Kidney tubule cell (primary cell): ENCODE measurements around the gene IQSEC1.

Experiments
- DNase-seq: peaks from one replicate; pipeline ENCODE4 v3.0.0-alpha.2; 2018; ENCODE audit warnings: low spot score

The IQSEC1 gene

DNA sequence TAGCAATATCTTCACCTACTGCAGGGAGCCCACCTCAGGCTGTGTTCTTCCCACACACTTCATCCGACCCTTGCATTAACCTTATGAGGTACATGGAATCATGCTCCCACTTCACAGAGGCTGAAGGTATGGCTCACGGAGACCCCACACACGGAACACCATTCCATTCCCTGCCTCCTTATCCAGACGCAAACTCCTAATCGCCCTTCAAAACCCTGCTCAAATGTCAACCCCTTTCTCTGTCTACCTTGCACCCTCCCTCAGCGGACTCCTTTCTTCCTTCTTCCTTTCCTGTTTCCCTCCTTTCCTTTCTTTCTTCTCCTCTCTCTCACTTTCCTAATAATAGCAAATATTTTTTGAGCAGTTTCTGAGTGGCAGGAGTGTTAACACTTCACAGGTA is 23.8 kb downstream of the IQSEC1 start:
- no peak for DNase-seq

DNA sequence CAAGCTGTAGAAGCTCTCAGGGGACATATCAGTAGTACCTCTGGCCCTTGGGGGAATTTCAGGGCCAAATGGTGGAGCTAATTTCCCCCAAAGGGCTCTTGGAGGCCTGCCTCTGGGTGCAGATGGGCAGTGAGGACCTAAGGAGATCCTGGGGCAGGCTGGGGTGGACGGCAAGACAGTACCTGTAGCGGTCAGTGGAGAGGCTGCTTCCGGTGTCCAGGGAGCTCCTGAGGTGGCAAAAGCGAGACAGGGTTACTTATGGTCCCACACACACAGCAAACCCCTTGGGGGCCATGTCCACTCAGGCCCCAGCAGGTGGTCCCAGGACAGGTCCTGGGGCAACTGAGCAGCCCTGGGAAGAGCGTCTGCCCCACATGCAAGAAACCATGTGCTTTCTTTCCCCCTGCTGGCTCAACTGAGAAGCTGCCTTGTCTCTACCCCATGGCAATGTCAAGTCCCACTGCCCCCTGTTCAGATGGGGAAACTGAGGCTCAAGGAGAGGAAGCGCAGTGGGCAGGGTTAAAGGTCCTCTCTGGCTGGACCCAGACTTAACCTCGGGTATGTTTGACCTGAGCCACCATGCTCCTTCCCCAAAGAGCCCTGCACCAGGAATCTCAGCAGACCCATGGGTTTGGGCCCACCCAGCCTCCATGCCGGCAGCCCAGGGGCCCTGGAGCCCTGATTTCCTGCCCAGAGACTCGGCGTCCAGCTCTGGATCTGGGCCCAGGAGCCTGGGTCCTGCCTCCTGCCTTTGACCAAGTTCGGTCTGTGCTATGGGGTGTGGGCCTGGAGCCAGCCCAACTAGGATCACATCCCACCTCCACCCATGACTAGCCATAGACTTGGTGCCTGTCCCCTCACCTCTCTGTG is 25.7 kb downstream of the IQSEC1 start:
- DNase-seq: no peak

DNA sequence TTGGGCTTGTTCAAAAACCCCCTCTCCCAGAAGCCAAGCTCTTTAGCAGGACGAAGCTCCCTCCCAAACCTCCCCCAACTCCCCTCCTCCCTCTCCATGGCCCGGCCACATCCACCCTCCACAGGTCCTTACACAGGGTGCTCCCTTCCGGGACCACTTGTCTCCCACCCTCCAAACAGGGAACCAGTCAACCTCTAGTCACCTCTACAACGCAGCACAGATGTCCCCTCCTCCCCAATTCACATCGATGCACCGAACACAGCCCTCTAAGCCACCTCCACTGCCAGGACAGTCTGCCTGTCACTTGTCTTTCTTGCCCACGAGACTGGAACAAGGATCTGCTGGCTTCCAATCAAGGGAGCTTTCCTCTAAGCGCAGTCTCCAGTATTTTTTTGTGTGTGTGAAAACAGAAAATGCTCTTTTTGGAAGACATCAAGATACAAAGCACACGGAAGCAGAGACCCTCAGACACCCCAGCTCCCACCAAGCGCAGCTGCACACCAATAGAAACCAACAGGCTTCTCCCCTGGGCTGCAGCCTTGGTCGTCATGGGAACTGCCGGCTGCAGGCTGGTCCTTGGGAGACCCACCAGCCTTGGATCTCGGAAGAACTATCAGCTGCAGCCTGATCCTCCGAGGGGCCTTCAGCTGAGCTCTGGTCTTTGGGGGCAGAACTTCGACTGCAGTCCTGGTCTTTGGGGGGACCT is 26.5 kb downstream of the IQSEC1 start:
- no peak for DNase-seq

DNA sequence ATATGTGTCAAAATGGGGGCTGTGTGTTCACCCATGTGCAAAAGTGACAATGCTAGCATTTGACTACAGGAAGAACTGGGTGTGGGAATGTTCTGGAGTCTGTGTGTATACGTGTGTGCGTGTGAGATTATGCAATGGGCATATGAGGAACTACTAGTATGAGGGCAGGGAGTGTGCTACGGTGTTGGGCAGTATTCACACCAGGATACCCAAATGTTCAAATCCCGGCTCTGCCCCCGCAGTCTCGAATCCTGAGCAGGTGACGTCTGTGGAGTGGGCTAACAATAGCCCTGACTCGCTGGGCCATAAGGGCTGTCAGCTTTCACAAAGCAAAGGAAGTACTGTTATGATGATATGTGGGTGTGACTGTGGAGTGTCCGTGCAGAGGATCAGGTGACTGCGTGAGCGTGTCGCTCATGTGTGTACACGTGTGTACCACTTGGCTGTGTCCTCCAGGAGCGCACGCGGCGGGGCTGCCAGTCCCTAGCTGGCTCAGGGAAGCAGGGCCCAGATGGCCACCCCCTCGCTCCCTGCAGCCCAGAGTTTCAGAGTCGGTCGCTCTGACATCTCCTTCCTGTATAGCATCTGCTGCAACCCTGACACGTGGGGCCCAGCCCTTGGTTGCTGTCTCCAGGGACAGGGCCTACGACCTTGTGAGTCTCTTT is 27.2 kb downstream of the IQSEC1 start:
- no peak for DNase-seq

DNA sequence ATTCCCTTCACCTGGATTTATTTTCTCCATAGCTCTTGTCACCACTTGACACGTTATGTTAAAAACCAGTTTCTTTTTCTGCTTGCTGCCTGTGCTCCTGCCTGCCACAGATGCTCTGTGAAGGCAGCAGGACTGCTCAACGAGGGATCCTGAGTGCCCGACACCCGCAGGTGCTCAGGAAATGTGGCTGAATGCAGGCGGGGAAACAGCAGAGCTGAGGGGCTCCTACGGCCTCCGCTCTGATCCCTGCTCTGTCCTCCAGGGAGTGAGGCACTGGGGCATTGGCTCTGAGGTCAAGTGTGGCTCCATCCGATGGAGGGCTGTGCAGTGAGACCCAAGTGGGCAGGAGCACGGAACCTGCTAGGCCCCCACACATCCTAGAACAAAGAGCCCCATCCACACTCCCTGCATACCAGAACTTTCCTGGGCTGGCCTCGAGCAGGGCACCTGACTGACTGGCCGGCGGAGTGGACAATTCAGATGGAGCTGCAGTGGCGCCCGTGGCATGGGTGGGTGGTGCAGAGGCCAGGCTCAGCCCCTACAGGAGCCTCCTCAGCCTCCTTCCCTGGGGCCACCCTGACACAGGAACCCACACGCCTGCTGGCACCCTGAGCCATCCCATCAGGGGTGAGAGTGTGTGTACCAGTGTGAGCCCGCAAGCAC is 27.9 kb downstream of the IQSEC1 start:
- no peak for DNase-seq

DNA sequence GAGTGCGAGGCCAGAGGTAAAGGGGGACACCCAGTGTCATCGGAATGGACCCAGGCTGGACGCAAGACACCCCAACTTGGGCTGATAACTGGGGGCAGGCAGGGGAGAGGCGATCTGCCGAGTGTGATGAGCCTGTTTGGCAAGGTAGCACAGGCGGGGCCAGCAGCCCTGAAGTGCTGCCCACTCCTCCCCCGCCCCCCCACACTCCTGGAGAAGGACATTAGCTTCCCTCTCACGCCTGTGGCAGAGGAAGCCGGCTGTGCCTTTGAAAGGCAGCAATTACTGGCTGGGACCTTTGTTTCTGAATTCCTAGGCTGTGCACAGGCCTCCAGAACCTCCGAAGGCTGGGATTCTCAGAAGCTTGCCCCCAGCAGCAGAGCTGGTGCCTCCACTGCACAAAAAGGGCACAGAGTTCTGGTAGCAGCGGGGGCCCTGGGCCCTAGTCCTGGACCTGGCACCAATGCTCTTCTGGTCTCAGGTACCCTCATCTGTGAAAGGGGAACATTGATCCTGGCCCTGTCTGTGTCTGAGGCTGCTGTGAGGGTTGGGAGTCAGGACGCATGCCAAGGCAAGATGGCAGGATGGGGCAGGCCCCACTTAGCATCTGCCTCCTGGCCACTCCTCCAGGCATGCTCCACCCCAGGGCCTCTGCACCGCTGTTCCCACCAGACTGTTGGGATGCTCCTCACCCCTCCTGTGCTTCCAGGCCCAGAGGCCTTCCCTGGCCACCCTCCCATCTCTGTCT is 28.6 kb downstream of the IQSEC1 start:
- no peak for DNase-seq

DNA sequence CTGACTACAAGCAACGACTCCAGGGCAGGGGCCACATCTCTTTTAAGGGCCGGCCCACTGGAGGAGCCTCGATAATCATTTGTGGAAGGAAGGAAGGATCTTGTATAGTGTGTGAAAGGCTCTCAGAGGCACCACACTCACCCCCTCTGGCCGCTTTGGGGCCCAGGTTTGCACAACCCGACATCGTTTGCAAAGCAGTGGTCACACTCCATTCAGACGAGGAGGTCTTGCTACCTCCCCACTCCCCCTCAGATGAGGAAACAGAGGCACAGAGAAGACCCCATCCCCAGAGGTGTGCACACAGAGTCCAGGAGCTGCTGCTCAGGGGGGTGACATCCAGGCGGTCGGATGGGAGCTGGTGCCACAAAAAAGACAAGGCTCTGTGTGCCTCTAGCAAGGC is 29.6 kb downstream of the IQSEC1 start:
- no peak for DNase-seq

DNA sequence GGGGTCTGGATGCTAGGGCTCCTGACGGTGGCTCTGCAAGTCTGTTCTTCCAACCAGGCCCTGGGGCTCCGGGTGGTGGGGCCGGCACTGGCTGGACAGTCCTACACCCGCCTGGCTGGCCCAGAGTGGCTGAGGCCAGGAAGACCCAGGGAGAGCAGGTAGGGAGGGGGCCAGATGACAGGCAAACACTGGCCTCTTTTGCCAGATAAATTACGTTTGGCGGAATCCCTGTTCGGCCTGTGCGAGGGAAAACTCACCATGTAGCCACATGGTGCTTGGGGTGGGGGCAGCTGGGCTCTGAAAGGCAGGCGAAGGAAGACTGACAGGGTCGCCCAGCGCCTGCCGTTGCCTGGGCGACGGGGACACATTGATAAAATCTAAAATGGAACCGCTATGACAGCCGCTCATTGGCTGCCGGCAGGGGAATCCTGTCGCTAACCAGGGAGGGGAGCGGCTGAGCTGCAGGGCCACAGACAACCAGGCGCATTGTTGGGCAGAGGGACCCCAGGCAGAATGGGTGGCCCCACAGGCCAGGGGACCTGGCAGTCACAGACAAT is 30.4 kb downstream of the IQSEC1 start:
- no peak for DNase-seq

DNA sequence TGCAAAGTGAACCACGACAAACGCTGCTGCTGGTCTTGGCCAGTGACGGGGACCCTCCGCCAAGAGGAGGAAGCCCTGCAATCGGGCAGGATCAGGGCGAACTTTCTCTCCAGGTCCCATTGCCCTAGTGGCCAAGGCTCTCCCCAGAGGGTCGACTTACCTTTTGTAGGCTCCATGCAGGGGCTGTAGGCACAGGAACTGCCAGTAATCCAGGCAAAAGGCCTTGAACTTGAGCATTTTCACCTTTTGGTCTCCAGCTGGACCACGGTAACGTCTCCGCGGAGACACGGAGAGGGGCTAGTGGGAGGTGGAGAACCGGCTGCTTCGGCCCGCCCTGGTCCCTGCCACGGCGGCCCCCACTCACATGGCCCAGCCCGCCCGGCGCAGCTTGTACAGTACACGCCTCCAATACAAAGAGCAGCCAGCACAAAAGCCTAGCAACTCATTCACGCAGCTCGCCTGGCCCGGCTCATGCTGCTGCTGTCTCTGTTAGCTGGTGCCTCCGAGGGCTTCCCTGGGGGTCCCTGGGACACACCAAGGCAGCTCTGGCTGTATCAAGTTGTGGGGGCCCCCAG is 31.0 kb downstream of the IQSEC1 start:
- DNase-seq: no peak

DNA sequence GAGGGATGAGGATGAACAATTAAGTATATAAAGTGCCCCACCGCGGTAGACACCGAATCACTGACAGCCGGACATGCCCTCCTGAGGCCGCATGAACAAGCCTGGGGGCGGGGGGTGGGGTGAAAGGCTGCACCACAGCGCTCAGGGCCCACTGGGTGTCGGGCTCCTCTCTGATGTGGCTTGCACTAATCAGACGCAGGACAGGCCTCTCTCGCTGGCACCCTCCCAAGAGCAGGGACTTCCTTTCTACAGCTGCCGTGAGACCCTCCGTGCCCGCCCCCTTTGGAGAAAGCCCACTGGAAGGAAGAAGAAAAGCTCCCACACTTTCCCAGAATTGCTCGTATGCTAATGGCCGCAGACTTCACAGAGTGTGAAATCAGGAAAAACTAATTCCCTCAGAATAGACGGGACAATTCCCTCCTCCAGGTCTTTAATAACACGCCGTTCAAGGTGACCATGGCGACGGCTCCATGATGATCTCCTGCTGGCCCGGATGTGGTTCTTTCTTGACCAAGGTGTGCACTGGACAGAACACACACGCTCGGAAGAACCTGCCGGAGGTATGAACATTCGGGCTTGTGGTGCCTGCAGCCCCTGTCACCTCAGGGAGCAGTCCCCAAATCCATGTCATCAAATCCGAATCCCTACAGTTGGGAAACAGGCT is 32.0 kb downstream of the IQSEC1 start:
- DNase-seq: no peak

DNA sequence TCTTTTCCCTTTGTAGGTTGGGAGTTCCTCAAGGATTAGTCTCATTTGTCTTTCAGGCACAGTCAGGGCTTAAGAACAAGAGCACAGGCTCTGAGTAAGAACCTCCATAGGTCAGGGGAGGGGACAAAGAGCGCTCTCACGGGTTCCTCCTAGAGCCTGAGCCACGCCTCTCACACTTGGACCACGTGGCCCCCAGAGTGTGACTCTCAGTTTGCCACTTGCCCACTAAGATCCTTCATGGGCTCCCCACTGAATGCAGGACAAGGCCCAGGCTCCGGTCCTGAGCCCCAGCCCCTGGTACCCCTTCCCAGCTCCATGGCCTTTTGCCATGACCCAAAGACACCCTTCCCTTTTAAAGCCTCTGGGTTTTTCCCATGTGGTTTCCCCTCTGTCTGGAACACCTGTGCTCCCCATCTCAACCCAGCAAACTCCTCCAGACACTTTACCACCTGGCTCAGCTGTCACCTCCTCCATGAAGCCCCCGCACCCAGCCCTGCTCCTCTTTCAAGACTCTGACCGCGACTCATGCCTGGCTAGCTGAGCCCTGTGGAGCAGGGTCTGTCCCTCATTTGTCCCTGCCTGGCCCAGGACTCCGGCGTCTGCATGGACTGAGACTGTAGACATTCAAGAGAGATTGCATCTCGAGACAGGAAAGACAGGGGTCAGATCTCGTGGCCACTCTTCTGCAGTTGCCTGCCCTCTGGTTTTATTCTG is 32.7 kb downstream of the IQSEC1 start:
- no peak for DNase-seq

DNA sequence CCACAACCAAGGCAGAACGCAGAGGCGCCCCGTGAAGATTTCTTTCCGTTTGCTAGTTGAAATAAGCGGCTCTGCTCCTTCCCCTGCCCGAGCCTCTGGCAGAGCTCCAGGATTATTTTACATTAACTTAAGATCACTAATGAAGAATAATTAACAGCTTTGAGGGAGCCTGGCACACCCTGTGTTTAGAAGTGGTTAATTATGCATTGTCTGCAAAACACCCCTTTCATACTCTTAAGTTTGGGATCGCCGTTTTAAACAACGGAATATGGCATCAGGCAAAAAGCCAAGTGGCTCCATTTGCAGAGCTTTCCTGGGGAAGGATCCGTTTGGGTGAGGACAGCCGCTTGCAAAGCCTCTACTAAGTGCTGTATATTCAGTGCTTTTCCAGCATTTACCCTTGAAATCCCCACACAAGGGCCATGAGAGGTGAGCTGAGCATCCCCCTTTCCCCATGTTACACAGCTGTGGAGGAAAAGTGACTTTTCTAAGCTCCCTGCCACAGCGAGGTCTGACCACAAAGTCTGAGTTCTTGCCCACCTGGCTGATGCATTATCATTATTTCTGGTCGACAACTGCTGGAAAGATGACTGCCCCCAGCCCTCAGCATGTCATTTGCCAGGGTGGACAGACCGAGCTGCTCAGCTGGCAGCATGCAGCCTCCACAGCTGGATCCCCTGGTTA is 33.9 kb downstream of the IQSEC1 start:
- no peak for DNase-seq

DNA sequence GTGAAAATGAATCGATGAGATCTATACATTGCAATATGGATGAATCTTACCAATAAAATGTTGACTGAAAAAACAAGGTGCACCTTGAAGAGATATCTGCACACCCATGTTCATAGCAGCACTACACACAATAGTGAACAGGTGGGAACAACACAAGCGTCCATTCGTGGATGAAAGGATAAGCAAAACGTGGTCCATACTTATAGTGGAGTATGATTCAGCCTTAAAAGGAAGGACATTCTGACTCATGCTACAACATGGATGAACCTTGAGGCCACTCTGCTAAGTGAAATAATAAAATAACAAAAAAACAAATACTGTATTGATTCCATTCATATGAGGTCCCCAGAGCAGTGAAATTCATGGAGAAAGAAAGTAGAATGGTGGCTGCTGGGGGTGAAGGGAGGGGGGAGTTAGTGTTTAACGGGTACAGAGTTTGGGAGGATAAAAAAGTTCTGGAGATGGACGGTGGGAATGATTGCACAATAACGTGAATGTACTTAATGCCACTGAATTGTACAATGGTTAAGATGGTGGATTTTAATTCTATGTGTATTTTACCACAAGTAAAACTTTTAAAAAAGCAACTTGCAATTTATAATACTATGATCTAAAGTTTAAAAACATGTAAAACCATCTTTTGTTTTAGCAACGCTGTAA is 35.6 kb downstream of the IQSEC1 start:
- DNase-seq: no peak

DNA sequence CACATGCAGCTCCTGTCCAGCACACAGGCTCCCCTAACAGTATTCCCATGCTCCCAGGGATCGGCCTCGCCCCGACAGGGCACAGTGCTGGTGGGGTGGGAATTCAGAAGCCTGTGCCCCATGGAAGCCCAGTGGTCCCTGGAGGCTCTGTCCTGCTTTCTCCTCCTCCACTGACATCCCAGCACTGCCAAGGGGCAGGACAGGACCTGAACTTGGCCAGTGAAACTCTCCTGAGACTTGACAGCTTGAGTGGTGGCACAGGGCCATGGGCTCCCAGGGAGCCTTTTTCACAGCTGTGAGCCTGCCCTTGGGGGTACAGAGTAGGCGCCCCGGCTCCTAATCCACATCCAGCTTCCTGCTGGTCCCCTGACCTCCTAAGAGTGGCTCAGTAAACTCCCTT is 38.4 kb downstream of the IQSEC1 start:
- no peak for DNase-seq

DNA sequence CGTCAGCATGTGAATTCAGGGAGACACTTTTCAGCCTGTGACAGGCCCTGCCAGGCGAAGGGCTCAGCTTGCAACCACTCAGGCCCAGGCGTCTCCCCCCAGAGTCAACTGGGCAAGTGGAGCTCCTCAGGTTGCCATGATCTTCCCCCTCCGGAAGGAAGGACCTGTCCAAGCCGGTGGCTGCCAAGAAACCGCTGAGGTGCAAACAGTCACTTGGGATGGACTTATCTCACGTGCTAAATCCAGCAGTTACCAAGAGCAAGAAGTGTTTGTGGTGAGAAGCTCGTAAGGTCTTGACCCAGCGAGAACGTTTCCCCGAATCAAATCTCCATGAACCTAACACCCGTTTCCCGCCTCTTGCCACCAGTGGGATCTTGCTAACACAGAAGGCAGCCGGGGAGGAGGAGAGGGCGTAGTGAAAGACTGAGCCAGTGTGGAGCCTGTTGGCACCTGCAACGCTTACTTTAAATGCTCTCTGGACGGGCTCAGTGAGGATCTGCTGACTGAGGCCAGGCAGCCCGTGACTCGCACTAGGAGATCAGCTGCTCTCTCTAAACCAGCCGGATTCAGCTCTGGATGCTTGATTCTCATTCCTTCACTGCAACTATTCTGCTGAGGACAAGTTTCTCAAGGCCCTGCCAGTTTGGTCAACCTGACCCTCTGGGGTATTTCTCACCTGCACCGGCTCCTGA is 39.0 kb downstream of the IQSEC1 start:
- DNase-seq: no peak

DNA sequence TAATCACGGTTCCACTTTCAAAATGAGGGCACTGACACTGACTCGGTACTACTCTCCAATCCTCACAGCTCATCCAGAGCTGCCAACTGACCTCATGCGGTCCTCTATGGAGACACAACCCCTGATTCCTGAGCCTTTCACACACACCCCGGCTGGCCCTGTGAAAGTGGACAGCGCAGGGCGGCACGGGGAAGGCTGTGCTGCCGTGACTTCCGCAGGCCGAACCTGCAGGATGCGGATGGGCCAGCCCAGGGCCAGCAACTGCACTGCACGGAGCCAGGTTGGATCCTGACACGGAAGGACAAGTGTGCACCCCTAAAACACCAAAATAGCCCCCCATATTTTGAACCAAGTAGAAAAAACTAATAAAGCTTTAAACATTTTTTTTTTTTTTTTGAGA is 41.0 kb downstream of the IQSEC1 start:
- DNase-seq: no peak

DNA sequence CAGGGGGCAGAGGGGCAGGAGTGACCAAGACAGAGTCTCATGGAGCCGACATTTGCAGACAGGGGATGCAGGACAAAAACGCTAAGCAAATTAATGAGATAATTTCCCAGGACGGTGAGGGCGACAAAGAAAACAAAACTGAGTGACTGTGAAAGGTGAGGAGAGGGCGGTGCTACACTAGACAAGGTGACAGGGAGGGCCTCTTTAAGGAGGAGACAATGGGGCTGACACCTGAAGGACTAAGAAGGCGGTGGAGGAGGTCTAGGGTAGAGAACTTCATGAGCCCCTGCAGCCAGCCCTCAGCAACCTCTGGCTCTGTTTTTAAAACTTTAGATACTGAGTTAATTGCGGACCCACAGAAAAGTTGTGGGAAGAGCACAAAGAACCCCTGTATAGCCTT is 41.6 kb downstream of the IQSEC1 start:
- no peak for DNase-seq

DNA sequence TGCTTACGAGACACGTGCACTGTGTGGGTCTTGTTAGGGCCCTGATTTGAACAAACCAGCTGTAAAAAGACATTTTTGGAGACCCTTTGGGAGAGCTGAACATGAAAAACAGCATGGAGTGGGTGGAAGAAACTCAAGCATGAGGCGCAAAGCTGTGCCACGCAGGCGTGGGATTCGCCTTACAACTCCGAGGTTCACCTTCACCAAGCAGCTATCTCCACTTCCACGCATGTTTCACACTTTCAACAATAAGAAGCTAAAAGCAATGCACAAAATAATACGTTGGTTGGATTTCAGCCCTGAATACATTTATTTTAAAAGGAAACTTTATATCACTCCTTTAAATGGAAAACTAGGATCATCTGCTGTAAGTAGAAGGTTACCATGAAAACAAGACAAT is 42.5 kb downstream of the IQSEC1 start:
- no peak for DNase-seq
